NCI-H1694 treated with DMSO at 0.1 percent for 48 hours (cell line): ENCODE measurements around the gene HIVEP3.

Source experiments
- DNase-seq: peaks from one replicate; lab custom pipeline; 2025; lab: John Stamatoyannopoulos, UW

HIVEP3 gene

DNA sequence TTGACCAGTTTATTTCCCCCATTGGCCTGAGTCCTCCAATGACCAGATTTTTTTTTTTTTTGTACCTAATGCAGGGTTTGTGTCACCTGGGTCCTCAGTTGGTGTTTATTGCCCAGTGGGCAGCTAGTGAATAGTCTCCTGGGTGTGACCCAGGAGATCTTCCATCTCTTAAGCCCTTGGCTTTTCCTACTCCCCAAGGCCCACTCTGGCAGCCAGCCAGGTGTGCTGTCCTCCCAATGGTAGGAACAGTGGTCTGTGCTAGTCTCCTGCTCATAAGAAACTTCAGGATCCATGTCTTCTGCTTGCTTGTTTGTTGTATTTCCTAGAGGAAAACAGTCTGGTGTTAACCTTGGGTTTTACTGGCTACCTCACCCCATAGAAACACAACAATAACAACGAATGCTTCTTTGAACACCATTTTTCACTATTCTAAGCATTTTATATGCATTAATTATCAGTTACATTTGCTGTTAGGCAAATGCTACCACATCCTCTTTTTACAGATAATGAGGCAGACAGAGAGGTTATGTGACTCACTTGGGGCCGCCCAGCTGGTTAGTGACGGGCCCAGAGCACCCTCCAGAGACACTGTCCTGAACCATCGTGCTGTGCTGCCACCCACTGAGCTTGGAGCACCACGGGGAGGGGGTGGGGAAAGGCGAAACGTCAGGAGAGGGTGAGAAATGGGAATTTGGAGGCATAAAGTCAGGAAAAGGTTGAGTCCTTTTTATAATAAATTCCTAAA is 107.5 kb downstream of the HIVEP3 start:
- no peak for DNase-seq

DNA sequence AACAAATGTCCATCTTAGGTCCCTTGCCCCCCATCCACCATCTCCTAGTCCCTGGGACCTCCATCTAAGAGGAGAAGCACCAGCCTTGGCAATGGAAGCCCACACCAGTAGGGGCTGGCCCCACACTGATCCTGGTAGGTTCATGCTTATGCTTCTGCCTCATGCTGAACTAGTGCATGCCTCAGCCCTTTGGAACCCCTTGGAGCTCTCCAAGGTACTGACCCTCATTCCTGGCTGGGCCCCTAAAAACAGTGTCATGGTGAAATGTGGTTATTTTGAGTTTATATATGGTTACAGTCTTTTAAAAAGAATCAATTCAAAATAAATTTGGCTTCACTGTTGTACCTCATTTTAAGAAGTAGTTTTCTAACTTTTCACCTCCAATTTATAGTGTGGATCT is 108.3 kb downstream of the HIVEP3 start:
- no peak for DNase-seq

DNA sequence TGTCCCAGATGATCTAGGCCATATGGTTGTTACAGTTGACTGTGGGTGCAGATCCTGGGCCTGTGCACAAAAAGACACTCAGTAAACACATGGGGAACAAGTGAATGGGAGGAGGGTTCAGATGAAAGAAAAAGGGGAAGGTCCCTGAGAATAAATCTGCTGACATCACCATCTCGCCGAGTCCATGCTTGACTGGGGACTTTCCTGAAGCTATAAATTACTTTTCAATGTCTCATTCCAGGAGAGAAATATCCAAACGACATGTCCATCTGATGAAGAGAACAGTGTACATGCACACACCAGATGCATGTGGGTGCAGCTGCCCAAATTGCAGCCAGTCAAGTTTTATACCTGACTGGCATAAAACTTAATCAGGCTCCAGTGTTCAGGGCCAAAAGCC is 109.0 kb downstream of the HIVEP3 start:
- DNase-seq, result no peak

DNA sequence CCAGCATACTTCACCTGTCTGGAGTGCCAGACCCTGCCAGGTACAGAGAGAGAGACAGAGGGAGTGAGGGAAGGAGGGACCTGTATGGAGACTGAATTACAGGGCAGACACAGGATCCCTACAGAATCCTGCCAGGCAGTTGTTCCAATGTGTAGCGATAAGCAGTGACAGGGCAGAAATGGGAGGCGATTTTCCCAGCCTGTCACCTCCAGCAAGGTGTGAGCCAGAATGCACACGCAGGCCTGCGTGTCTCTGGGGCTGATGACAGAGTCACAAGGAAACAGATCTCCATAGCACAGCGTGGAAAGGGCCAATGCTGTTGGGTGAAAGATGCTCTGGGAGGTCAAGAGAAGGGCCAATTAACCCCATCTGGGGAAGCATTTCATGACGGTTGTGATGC is 111.3 kb downstream of the HIVEP3 start:
- no peak for DNase-seq

DNA sequence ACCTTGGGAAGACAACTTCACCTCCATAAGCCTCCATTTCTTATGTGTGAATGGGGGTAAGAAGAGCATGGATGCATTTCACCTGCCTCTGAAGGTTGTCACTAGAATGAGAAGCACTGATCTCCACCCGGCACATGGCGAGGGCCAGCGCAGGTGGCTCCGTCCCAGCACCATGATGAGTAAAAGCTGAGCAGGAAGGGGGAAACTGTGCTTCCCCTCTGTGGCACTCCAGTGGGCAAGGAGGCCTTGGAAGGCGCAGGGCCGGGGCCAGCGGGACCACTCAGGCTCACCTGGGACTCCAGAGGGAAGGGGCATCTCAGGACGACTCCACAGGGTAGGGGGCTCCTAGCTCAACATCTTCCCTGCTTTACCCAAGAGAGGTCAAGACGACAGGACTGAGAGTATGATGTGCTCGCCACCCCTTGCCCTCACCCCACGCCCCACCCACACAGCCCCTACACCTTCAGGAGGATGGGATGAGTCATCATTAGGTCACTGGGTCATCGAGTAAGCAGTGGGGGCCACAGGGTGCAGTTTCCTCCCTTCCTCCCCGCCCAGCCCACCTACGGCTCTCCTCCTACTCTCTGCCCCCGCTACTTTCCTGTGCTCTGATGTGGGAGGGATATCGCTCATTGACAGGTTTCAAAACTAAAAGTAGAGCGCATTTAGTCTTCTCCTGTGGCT is 112.1 kb downstream of the HIVEP3 start:
- no peak for DNase-seq

DNA sequence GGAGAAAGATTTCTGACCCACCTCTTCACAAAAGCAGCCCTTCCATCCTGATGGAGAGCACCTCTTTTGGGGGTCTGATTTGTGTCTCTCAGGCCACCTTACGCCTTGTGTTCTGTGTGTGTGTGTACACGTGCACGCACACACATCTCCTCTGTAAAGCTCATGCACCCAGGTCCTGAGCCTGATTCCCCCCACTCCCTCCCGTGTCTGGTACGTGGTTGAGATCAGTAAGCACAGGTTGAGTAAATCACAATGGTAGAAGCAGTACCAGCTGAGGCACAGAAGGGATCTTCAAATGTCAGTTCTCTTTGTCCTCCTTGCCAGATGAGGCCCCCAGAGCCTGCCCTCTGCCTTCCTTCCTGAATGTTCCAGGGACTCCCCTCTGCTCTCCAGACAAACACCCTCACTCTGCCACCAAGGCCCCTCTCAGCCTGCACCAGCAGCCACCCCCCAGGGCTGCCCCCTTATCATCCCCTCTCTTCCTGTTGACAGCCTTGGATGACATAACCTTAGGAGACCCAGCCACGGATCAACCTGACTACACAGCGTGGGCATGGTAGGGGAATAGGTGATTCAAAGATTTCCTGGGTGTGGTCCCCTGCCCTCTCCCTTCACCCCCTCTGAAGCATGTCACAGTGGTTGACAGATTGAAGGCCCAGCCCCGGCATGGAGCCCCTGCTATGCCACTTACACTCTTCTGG is 112.8 kb downstream of the HIVEP3 start:
- DNase-seq, result no peak

DNA sequence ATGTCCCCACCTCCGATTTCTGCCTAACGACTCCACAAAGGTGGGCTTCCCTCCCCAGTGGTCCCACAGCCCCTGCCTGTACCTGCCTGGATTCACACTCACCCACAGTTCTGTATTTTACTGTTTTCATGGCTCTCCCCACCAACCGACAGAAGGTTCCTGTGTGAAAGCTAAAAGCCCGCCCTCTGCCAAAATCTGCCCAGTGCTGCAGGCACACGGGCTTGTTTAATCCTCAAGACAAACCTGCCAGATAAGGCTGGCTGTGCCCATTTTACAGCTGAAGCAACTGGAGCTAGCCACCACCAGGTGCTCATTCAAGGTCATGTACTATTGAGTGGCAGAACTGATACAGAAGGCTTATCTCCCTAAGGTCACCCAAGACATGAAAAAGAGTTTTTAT is 114.5 kb downstream of the HIVEP3 start:
- no peak for DNase-seq

GRCh38 chr1:41803656-41804055 is 115.1 kb downstream of the HIVEP3 start:
- DNase-seq, result no peak

DNA sequence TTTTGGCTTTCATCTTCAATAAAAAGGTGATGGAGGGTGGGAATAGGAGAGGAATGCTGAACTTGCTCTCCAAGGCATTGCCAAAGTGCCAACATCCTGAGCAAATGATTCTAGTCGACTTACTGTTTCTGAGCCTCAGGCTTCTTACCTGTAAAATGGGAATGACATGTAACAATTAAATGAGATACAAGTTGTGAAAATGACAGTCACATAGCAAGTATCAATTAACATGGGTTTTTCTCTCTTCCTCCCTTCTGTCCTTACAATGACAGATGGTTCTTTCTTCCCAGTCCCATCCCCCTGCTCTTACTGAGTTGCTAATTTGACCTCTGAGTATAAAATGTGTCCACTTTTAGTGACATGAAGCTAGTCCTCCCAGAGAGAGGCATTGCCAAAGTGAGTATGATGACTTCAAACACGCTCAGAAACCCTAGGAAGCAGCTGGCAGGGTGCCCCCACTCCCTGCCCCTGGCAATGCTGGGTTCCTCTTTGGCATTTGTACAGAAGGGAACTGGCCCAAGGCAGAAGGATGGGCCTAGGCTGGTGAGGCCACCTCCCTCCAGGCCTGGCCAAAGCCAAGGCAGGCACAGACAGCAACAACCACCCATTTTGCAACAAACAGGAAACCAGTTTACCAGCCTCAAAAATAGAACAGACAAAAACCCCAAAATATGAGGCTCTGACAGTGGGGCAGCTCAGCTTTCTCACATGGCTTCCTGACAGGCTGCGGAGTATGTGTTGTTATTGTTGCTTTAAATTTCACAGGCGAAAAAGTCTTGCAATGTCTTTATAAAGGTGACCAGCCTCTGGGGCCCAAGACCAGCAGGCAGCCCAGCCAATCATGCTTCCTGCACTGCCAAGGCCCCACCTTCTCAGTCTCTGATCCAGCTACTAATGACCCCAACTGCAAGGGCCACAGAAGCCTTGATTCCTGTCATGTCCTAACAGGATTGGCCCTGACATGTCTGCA is 115.9 kb downstream of the HIVEP3 start:
- DNase-seq, result no peak

GRCh38 chr1:41800311-41800829 is 118.4 kb downstream of the HIVEP3 start:
- DNase-seq, result no peak

GRCh38 chr1:41799723-41800122 is 119.0 kb downstream of the HIVEP3 start:
- DNase-seq, result no peak

DNA sequence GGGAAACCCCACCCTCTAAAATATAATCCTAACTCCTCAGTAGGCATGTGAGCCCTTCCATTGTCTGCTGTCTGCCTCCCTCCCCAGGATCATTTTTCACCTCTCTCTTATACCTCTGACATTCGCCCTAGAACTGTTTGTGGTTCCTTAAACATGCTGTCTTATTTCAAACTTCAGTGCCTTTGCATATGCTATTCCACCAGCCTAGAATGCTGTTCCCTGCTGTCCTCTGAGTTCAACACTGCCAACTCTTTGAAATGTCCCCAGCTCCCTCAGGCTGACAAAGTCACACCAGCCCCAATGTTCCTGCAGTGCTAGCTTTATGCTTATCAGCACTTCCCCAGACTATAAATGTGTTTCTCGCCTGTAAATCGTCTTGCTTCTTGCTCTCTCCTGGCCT is 119.5 kb downstream of the HIVEP3 start:
- no peak for DNase-seq

GRCh38 chr1:41795205-41795762 is 123.4 kb downstream of the HIVEP3 start:
- DNase-seq, result no peak

GRCh38 chr1:41794031-41794430 is 124.7 kb downstream of the HIVEP3 start:
- no peak for DNase-seq

DNA sequence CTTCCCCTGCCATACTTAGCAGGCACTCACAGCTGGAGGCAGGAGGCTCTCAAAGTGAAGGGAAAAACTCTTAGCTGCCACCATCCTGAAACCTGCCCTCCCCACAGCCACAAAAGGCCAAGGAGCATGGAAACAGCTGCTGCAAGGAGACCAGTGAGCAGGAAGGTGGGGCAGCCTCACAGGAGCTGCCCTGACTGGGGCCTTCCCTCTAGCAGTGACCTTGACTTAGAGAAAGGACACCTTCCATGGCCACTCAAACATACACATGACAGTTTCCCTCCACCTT is 126.3 kb downstream of the HIVEP3 start:
- no peak for DNase-seq

- no peak for DNase-seq
Measured at GRCh38 chr1:41791667-41792484, 126.8 kb downstream of the HIVEP3 start.

DNA sequence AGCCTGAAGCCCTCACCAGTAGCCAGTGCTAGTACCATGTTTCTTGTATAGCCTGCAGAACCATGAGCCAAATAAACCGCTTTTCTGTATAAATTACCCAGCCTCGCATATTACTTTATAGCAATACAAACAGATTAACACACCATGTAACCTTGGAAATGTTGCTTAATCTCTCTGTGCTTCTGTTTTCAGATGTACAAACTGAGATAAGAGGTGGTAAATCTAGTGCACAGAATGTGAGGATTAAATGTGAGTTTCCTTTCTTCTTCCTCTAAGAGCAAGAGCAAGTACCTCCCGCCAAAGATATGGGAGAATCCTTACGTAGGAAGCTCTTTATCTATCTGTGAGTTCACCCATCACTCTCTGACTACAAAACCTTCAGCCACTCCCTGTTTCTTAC is 128.4 kb downstream of the HIVEP3 start:
- DNase-seq, result no peak

DNA sequence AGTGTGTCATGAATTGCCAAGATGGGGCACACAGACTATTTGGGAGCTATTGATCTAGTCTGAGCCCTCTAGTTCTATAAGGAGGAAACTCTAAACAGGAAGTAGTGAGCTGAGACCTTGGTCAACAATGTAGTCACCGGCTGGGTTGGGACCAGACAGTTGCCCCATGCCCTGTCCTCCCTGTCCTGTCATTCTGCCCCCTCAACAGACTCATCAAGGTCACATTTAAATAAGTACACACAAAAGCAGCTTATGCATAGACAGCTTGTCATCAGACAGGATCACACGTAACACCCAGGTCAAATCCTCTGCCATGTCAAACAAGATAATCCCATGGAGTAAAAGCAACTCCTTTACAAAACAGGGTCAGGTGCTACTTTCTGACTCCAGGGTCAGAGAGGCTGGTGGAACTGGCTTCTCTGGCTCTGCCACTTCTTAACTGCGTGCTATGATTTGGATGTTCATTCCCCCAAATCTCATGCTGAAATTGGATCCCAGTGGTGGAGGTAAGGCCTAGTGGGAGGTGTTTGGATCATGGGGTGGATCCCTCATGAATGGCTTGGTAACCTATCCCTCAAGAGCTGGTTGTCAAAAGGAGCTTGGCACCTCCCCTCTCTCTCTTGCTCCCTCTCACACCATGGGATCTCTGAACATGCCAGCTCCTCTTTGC is 128.9 kb downstream of the HIVEP3 start:
- DNase-seq, result no peak

- no peak for DNase-seq
Measured at GRCh38 chr1:41788427-41788826, 130.3 kb downstream of the HIVEP3 start.
